ENCODE data around the gene RAB31. TPM values are rescaled to one million over a fixed set of nuclear protein-coding genes. Genes with fewer than 3 reads are reported as not detected.
A peak's percentile ranks its signal among the peaks of the same experiment; 100 is the strongest.

RAB31 gene
- total RNA-seq, 4 donors from 2014 or later = 27.1 to 54.4 (median 44.3) TPM

DNA sequence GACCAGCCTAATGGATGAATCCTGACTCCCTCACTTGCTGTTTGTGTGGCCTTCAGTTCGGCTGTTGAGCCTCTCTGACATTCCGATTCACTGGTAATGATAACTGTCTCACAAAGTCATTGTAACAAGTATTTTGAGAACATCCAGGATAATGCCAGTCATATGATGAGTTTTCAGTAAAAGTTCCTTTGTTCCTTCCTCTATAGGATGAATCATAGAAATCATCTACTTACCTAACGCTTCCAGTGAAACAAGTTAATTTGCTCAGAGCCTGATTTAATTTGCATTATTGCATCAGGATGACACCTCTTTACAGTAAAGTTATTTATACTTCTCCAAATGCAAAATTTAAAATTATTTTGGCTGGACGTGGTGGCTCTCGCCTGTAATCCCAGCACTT lies 32.0 kb downstream of the RAB31 start:
- no peak overlapping the region for H3K4me3 ChIP-seq
- no peaks in the 10 kb centered on the region for H3K27me3 ChIP-seq
- peaks cover 0 to 60% (median 13%) of the 10 kb centered on the region in 4 donors for H3K4me1 ChIP-seq
- no peaks in the 10 kb centered on the region for H3K9me3 ChIP-seq
- peak overlapping the region in 1 of 4 donors; percentile 36 for H3K27ac ChIP-seq
- no peaks in the 10 kb centered on the region for H3K36me3 ChIP-seq
- DNase-seq (ENCODE audit: low spot score in 2 of 2) = no peak
- WGBS, 2 donors = 80 to 82% methylated on average over 5 of the region's 5 CpGs
- TF ChIP-seq POLR2A (IDR thresholded peaks at IDR 0.05) = no peak
- TF ChIP-seq EP300 (IDR thresholded peaks at IDR 0.05) = no peak
- TF ChIP-seq, protein P1, sequence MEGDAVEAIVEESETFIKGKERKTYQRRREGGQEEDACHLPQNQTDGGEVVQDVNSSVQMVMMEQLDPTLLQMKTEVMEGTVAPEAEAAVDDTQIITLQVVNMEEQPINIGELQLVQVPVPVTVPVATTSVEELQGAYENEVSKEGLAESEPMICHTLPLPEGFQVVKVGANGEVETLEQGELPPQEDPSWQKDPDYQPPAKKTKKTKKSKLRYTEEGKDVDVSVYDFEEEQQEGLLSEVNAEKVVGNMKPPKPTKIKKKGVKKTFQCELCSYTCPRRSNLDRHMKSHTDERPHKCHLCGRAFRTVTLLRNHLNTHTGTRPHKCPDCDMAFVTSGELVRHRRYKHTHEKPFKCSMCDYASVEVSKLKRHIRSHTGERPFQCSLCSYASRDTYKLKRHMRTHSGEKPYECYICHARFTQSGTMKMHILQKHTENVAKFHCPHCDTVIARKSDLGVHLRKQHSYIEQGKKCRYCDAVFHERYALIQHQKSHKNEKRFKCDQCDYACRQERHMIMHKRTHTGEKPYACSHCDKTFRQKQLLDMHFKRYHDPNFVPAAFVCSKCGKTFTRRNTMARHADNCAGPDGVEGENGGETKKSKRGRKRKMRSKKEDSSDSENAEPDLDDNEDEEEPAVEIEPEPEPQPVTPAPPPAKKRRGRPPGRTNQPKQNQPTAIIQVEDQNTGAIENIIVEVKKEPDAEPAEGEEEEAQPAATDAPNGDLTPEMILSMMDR (IDR thresholded peaks at IDR 0.05) = no peak

DNA sequence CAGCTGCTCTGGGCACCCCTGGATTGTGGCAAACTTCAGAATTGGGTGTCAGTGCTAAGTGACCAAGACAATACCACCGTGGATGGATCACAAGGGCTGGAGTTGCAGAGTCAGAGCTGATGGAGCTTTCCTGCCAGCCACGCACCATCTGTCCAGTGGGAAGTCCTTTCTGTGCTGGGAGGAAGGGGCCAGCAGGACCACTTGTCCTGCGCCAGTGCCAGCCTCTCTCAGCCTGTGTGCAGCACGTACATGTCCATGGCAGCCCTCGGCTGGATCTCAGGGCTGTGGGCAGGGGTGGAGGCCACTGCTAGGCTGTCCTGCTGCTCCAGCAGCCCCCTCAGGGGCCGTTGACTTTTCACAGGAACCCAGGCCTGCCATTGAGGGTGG lies 33.3 kb downstream of the RAB31 start:
- no peaks in the 10 kb centered on the region for H3K9me3 ChIP-seq
- DNase-seq (ENCODE audit: low spot score in 2 of 2) = no peak
- no peaks in the 10 kb centered on the region for H3K36me3 ChIP-seq
- H3K4me3 ChIP-seq = no peak overlapping the region
- H3K27me3 ChIP-seq = no peaks in the 10 kb centered on the region
- H3K27ac ChIP-seq = peak overlapping the region in 3 of 4 donors; percentile 22 to 74 (median 42)
- TF ChIP-seq EP300 (IDR thresholded peaks at IDR 0.05) (no peak), POLR2A (IDR thresholded peaks at IDR 0.05) (no peak)
- TF ChIP-seq, protein P1 (IDR thresholded peaks at IDR 0.05) = no peak
- 71 to 84% methylated on average over 6 of the region's 6 CpGs for WGBS, 2 donors
- peaks cover 0 to 60% (median 13%) of the 10 kb centered on the region in 4 donors for H3K4me1 ChIP-seq

DNA sequence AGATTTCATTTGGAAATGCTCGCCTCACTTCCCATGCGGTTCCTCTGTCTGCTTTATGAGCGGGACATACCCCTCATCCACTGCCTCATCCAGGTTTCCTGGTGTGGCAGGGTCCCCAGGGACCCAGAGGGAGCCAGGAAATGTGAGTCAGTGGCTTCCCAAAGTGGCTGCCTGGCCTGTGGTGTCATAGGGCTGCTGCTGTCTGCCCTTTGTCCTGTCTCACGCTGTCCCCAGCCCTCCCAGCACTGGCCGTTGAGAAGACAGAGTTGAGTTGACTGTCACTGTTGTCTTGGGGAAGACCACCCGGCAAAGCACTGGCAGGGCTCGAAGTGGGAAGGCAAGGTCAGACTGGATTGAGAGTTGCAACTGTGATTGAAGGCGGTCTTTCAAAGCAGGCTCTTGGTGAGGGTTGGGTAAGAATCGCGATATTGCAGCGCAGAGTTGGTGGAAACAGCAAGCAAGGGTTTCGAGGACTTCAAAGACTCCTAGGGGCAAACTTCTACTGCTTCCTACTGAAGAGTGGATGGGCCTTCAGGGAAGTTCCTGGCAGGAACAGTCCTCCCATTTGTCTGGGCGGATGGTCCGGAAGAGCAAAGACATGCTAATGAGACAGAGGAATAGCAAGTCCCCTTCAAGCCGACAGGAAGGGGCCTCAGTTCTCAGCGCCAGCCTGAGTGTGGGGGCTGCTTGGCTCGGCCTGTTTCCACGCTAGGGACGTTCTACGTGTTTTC lies 33.9 kb downstream of the RAB31 start:
- Histone ChIP-seq H3K4me1 (peaks cover 0 to 60% (median 13%) of the 10 kb centered on the region in 4 donors), H3K9me3 (no peaks in the 10 kb centered on the region), H3K27ac (peak overlapping the region; percentile 8 to 74 (median 32)), H3K27me3 (no peaks in the 10 kb centered on the region), H3K4me3 (peak overlapping the region in 2 of 4 donors; percentile 9 to 29), H3K36me3 (no peaks in the 10 kb centered on the region)
- no peak for DNase-seq (ENCODE audit: low spot score in 2 of 2)
- TF ChIP-seq POLR2A (IDR thresholded peaks at IDR 0.05) = no peak
- no peak for TF ChIP-seq EP300 (IDR thresholded peaks at IDR 0.05)
- TF ChIP-seq, protein P1 (IDR thresholded peaks at IDR 0.05) = no peak
- 42 to 50% methylated on average over 19 to 20 of the region's 20 CpGs for WGBS, 2 donors

DNA sequence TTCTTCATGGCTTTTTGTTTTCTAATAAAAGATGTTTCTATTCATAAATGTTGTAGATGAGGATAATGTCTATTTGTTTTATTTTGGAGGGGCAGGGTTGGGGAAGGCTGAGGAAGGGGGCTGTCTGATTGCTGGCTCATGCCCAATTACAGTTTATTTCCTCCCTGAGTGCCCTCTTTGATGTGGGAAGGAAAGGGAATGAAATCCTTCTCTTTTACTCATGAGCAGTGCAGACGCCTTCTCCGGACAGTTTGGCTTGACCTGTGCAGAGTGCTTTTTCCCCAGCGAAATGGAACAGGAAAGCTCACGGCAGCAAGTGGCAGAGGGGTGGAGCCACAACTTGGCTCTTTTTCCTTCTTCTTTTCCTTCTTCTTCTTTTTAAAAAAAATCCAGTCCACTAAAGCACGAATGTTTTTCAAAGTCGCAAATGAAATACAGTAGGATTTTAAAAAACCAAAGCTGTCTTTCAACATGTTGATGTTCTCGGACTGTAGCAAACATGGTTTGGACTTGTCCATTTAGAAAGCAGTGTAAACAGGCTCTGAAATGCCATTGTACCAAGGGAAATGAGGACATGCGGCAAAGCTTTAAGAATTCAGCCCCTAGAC lies 34.5 kb downstream of the RAB31 start:
- DNase-seq (ENCODE audit: low spot score in 2 of 2) = no peak
- H3K4me3 ChIP-seq = peak overlapping the region in 2 of 4 donors; percentile 9 to 29
- peaks cover 0 to 56% (median 11%) of the 10 kb centered on the region in 4 donors for H3K4me1 ChIP-seq
- no peaks in the 10 kb centered on the region for H3K9me3 ChIP-seq
- H3K27me3 ChIP-seq = no peaks in the 10 kb centered on the region
- H3K27ac ChIP-seq = peak overlapping the region; percentile 8 to 74 (median 32)
- no peaks in the 10 kb centered on the region for H3K36me3 ChIP-seq
- peak in 1 of 2 donors; percentile 50 for TF ChIP-seq EP300 (IDR thresholded peaks at IDR 0.05)
- TF ChIP-seq, protein P1 (IDR thresholded peaks at IDR 0.05) = no peak
- 10 to 13% methylated on average over 8 of the region's 8 CpGs for WGBS, 2 donors

Measured in tibial nerve (tissue), 4 donors.